ENCODE data around the gene ACOT8.

DNA sequence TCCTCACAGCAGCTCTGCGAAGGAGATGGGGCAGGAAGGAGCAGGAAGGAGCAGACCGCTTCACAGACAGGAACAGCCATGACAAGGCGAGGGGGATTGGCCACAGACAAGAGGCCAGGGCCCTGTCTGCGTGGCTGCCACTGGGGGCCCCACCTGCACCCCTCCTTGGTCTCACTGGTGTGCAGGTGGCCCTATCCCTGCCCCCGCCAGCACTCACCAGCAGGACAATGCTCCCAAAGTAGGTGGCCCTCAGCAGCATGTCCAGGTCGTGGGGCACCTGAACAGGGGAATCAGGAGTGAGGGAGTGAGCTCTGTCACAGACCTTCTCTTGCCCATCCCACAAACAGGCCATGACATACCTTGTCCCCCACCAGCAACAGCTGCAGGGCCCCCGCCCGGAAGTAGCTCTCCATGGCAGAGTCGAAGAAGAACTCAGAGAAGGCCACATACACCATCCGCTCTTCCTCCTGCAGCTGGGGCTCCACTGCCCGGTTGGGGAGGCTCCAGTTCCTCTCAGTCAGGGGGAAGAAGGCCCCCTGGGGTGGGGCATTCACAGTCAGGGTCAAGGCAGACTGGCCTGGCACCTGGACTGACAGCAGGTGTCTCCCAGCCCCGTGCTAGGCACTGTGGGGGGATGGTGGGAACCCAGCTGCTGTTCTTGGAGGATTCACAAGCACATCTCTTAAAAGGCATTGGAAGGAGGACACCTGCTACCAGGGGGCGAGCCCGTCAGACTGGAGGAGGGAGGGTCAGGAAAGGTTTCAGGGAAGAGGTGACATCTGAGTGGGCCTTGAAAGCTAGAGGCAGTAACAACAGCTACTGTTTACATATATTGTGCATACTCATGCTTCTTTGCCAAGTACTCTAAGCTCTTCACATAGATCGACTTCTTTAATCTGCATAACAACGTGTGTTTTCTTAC lies 47.7 kb upstream of the ACOT8 start:
- TF ChIP-seq, protein P1, sequence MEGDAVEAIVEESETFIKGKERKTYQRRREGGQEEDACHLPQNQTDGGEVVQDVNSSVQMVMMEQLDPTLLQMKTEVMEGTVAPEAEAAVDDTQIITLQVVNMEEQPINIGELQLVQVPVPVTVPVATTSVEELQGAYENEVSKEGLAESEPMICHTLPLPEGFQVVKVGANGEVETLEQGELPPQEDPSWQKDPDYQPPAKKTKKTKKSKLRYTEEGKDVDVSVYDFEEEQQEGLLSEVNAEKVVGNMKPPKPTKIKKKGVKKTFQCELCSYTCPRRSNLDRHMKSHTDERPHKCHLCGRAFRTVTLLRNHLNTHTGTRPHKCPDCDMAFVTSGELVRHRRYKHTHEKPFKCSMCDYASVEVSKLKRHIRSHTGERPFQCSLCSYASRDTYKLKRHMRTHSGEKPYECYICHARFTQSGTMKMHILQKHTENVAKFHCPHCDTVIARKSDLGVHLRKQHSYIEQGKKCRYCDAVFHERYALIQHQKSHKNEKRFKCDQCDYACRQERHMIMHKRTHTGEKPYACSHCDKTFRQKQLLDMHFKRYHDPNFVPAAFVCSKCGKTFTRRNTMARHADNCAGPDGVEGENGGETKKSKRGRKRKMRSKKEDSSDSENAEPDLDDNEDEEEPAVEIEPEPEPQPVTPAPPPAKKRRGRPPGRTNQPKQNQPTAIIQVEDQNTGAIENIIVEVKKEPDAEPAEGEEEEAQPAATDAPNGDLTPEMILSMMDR (IDR thresholded peaks at IDR 0.05) = no peak
- no peak for TF ChIP-seq ZFX (IDR thresholded peaks at IDR 0.05; ENCODE audit: borderline replicate concordance)
